GM19035 (cell line): ENCODE measurements around the gene GAGE13.
"Not testable (repeated sequence)": the region's sequence is repeated elsewhere in the genome, so short reads cannot be mapped to it uniquely, and the experiment has no call there.

Experiments
- ATAC-seq: cut with Tn5 transposase; IDR thresholded peaks from one replicate; pipeline ENCODE4 v1.9.1; 2021; ENCODE audit not compliant: unreplicated experiment

GAGE13 gene

DNA sequence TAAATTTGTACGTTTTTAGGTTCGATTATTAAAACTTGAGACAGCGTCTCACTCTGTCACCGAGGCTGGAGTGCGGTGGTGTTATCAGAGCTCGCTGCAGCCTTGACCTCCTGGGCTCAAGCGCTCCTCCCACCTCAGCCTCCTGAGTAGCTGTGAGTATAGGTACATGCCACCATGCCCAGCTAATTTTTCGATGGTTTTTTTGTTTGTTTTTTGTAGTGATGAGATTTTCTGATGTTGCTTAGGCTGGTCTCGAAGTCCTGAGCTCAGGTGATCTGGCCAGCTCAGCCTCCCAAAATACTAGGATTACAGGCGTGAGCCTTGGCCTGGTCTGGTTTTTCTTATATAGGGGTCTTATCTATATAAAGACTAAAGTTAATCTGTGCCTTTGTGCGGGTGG, 961 bp upstream of the GAGE13 start:
- not testable (repeated sequence) for ATAC-seq

GRCh38 chrX:49331841-49332240, 459 bp downstream of the GAGE13 start:
- ATAC-seq: not testable (repeated sequence)

DNA sequence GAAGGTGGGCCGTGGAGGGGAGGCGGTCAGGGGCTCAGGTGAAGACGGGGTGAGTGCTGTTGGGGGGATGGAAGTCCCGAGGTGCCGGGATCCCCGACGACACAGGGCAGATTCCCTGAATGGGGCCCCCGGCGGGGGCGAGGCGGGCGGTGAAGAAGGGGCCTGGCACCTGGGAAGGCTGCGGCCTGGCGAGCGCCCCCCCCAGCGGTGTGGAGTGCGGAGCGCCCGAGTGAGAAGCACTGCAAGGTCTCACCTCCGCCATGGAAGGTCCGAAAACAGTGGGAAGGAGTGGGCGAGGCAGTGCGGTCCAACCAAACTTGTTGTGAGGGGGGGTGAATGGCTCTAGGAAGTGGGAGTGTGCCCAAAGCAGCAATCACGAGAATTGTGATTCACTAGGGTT, 10.1 kb downstream of the GAGE13 start:
- not testable (repeated sequence) for ATAC-seq

- not testable (repeated sequence) for ATAC-seq
These were observed 13.3 kb downstream of the GAGE13 start for GRCh38 chrX:49344496-49345175.

GRCh38 chrX:49345402-49345801, 14.0 kb downstream of the GAGE13 start:
- not testable (repeated sequence) for ATAC-seq

GRCh38 chrX:49346150-49346549, 14.8 kb downstream of the GAGE13 start:
- ATAC-seq: not testable (repeated sequence)
